T47D (cell line): Measurements from ENCODE around the gene SPINT1.

ENCODE experiments used
- DNase-seq, 2 experiments: peaks; one replicate each; pipeline versions ENCODE4 v3.0.0 to v3.0.0-alpha.2; 2011 to 2012; ENCODE audit warnings: low read depth in 1 of 2, low spot score in 1 of 2
- JUND ChIP-seq: IDR thresholded peaks from 2 replicates; pipeline ENCODE4 v1.6.1; 2012; ENCODE audit warnings: low read depth
- in situ Hi-C: cut with HindIII; loops from 2 replicates; pipeline ENCODE4 v1.10.0; 2016; ENCODE audit warnings: low sequenced_read_pairs, low pct_unique_long_range_greater_than_20kb

Gene SPINT1

DNA sequence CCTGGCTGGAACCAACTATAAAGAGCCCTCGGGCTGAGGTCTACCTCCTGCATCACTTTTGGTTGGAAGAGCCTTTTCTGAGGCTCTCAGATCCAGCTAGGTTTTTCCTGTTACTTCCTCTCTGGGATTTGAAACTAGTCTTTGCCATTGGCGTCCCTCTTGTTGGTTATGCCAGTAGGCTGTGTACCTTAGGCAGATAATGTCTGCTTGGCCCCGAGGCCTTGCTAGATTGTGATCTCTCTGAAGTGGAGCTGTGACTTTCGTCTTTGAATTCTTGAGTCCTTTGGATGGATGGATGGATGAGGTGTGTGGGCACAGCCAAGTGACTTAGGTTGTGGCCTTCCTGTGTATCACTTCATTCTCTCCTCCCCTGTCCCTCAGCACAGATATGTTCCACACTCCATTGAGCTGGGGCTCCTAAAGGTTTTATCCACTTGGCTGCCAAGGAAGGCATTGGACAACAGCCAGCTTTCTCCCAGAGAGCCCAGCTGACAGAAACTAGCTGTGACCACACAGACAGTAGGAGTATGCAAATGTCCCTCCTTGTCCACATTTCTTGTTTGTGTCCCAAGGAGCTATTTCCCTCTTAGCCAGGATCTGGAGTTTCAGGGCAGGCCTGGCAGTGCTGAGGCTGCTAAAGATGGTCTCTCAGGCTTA lies 28.7 kb upstream of the SPINT1 start:
- in situ Hi-C loops = no loop called here
- peak; percentile 81 for TF ChIP-seq JUND
- peak; percentile 51 to 92 for DNase-seq

DNA sequence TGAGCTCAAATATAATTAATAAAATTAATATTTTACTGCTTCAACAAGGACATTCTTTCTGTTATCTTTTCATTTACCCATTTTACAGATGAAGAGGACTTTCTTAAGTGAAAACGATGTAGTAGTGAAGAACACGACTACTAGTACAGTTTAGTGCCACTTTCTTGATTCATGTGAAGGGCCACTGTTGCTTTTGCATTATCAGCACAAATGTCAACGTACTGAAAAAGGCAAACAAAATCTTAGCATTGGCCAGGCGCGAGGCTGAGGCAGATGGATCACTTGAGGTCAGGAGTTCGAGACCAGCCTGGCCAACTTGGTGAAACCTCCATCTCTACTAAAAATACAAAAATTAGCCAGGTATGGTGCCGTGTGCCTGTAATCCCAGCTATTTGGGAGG lies 24.8 kb upstream of the SPINT1 start:
- no peak for DNase-seq
- no peak for TF ChIP-seq JUND

DNA sequence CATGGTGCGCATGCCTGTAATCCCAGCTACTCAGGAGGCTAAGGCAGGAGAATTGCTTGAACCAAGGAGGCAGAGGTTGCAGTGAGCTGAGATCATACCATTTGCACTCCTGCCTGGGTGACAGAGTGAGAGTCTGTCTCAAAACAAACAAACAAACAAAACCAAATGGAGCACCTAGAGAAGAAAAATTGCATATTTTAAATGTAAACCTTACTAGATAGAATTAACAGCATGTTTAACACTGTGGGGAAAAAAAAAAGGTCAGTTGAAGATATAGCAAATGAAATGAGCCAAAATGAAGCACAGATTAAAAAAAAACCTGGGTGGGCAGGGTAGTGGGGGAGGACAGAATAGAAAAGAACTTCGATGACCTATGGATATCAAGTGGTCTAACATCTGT lies 22.7 kb upstream of the SPINT1 start:
- DNase-seq = no peak
- no peak for TF ChIP-seq JUND
- in situ Hi-C loops = no loop called here

More for the DNA sequence above, 24.8 kb upstream of the SPINT1 start:
- in situ Hi-C loops = no loop called here

DNA sequence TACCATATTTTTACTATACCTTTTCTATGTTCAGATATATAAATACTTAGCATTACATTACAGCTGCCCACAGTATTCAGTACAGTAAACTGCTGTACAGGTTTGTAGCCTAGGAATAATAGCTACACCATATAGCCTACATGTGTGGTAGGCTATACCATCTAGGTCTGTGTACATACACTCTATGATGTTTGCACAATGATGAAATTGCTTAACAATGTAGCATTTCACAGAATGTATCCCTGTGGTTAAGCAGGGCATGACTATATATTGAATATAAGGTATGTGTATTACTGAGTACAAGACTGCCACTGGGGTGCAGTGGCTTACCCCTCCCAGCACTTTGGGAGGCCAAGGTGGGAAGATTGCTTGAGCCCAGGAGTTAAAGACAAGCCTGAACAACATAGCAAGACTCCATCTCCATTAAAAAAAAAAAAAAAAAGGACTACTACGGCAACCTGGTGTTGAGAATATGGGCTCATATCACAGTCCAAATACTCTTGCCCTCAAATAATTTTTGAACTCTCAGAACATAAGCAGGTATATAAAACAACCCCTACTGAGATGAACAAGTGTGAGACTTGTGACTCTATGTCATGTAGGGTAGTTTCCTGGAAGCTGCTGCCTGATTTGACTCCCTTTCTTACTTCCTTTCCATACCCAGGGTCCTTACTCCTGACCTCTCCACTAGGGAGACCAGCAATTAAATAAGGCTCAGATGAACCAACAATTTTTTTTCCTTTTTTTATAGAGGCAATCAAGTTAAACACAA lies 20.1 kb upstream of the SPINT1 start:
- peak in 1 of 2 experiments; percentile 91 for DNase-seq
- in situ Hi-C loops = no loop called here
- peak; percentile 96 for TF ChIP-seq JUND

DNA sequence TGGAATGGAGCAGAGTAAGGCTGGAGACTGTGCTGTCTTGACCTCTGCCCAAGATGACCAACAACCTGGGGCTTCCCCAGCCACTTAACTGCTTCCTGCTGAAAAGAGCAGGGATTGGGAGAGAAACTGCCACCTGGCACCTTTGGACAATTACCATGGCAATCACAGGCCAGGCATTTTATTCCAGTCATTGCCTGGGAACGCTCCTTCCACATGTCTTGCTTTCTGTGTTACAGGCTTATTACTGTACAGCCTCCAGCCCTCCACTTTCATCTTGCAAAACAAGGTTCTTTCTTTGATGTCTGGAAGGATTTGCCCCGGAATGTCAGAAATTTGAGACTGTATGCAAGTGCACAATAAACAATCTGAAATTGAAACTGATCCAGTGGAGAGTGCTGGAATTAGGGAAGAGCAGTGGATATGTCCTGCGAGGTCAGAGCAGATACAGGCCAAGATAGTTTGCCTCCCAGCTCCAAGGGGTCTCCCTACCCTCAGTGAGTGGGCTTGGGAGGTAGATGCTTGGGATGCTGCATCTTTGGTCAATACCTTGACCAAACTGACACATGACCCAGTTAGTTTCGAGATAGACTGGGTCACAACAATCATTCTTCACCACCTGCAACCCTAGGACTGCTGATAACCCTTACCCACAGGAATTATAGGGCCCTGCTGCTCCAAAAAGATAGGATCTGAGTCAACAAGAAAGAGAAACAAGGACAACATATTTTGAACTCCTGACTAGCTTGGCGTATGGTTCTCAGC lies 18.0 kb upstream of the SPINT1 start:
- in situ Hi-C loops = no loop called here
- DNase-seq = peak in 1 of 2 experiments; percentile 72
- TF ChIP-seq JUND = no peak; the same call in 1 of the 2 replicates

DNA sequence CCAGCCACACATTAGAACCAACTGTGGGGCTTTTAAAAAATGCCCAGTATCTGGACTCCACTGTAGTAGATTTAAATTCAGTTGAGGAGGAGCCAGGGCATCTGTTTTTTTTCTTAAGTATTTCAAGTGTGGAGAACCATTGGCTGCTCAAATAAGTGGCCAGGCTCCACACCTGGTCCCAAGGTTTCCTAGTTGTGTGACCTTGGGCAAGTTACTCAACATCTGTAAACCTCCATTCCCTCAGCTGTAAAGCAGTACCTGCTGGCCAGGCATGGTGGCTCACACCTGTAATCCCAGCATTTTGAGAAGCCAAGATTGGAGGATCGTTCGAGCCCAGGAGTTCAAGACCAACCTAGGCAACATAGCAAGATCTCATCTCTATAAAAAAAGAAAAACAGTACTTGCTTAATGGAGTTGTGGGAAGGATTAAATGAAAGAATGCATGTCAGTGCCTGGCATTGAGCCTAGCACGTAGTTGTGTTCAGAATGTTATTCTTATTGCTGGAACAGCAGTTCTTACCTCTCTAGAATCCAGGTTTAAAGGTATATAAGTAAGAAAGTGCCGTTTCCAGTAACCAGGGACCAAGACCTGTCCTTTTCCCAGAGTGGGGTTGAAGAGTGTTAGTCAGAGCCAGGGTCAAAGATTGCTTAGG lies 17.3 kb upstream of the SPINT1 start:
- TF ChIP-seq JUND = no peak
- in situ Hi-C loops = no loop called here
- no peak for DNase-seq

DNA sequence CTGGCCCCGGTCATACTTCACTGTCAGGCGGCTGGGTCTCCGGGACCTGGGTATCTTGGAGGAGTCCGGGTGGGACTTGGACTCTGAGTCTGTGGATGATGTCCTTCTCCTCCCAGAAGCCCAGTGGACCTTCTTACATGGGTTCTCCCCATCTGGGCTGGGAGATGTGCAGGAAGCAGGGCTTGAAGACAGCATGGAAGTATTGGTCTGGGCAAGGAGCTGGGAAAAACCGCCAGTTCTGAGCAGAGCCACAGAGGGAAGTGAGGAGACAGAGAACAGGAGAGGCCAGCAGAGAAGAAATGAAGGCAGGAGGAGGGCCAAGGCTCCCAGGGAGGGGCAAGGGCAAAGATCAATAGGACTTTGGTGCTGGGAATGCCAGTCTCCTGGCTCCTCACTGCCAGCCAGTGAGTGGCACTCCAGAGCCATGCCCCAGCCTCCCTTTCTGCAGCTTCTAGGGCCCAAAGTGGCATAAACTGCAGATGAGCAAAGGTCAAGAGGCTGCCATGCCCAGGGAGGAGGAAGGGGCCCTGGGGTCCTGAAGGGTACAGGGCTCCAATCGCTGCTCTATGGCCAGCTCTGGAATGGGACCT lies 15.3 kb upstream of the SPINT1 start, which contains the start of gene PPP1R14D:
Gene PPP1R14D, minus strand, starts transcription at position 262 of the 590 bp plus-strand sequence. Its CDS starts 67 bp downstream, at position 195.
- peak in 1 of 2 experiments; percentile 41 for DNase-seq
- TF ChIP-seq JUND = no peak
- in situ Hi-C loops = no loop called here

DNA sequence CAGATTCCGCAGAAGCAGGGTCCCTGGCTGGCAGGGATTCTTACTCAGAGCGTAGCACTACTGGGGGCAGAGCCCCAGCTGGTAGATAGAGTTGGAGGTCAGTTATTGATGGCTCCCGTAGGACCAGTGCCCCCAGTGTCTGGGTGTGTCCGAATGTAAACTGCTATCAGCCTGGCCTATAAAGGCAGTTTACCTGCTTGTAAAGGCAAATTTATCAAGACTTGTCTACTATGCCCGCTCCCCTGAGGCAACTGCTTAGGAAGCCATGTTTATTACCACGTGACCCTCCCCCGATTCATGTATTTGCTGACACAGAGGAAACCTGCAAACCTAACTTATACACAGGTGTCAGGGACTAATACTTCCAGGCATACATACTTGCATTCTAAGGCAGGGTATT lies 14.7 kb upstream of the SPINT1 start:
- TF ChIP-seq JUND = no peak
- in situ Hi-C loops = no loop called here
- peak in 1 of 2 experiments; percentile 27 for DNase-seq

DNA sequence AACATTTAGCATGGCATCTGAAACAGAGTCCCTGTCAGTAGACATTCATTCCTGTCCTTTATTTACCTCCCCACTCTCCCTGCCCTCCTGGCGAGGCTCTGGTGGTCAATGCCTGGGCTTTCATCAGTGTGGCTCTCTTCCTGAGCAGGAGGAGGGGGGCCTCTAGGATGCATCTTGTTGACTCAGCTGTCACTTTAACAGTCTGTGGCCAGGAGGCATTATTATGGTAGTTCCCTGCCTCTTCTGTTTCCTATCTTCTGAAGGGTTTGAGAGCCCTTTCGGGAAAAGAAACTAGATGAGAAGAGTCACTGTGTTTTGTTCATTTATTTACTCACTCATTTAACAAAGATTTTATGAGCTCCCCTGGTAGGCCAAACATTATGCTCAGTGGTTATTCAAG lies 13.0 kb upstream of the SPINT1 start:
- peak in 1 of 2 experiments; percentile 29 for DNase-seq
- TF ChIP-seq JUND = no peak
- in situ Hi-C loops = no loop called here

DNA sequence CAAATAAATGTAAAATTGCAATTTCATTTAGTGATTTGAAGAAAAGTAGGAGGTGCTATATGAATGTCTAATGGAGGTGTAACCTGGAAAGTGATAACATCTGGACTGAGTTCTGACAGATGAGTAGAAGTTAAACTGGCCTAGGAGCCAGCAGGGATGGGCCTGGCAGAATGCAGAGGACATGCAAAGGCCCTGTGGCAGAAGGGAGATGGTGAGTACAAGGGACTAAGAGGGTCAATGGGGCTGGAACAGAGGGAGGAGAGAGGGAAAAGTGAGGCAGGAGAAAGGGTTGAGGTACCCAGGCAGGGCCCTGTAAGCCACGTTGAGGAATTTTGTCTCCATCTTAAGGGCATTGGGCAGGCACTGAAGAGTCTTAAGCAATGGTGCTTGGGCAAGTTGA lies 12.0 kb upstream of the SPINT1 start:
- TF ChIP-seq JUND = no peak
- in situ Hi-C loops = no loop called here
- DNase-seq = no peak

DNA sequence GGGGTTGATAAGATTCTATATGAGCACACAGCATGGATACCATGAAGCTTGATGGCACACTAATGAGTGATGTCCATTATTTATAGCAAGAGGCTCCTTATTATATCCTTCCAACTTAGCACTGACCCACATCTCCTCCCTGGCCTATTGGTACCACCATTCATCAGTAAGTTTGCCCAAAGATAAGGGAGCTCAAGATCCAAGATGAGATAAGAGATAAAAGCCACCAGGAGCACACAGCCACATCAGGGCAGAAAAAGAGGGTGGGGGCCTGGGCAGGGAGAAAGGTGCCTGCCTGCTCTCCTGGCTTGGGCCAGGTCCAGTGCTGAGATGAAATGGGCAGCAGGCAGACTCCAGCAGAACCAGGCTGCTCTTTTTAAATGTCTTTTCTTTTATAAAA lies 10.9 kb upstream of the SPINT1 start:
- TF ChIP-seq JUND = no peak
- in situ Hi-C loops = no loop called here
- DNase-seq = no peak

DNA sequence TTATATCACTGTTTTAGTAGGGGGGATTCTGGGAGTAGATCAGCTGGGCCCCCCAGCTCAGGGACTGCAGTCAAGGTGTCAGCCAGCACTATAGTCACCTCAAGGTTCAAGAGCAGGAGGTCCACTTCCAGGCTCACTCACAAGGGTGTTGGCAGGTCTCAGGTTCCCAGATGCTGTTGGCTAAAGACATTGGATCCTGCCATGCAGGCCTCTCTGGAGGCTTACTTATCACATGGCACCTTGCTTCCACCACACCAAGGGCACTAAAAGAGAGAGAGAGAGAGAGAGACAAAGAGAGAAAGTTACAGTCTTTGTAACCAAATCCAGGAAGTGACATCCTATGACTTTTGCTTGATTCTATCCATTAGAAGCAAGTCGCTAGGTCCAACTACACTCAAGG lies 7.8 kb upstream of the SPINT1 start:
- in situ Hi-C loops = no loop called here
- DNase-seq = no peak
- TF ChIP-seq JUND = no peak
